ENCODE data around the gene TADA1.

Gene TADA1

DNA sequence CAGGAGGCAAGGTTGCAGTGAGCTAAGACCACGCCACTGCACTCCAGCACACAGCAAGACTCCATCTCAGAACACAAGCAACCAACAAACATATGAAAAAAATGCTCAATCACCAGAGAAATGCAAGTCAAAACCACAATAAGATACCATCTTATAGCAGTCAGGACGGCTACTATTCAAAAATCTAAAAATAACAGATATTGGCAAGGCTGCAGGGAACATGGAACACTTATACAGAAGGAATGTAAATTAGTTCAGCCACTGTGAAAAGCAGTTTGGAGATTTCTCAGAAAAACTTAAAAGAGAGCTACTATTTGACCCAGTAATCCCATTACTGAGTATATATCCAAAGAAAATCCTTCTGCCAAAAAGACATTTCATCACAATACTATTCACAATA, 64.4 kb downstream of the TADA1 start:
- no peak for DNase-seq
- no peak for TF ChIP-seq POLR2A (IDR thresholded peaks at IDR 0.05; ENCODE audit: low read length)
- TF ChIP-seq GATA1 (IDR thresholded peaks at IDR 0.05; ENCODE audit: low read depth, low read length): no peak

DNA sequence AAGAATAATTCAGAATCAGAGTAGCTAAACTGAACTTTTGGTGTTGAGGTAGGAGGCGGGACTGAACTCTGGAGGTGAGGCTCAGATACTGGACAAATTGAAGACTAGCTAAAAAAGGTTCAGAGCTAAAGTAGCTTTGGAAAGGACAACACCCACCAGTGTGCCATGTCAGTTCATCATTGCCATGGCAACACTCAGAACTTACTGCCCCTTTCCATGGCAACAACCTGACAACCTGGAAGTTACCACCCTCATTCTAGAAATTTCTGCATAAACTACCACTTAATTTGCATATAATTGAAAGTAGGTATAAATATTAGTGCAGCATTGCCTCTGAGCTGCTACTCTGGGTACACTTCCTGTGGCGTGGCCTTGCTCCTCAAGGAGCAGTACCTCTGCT, 67.1 kb downstream of the TADA1 start:
- TF ChIP-seq POLR2A (IDR thresholded peaks at IDR 0.05; ENCODE audit: low read length): no peak
- no peak for TF ChIP-seq GATA1 (IDR thresholded peaks at IDR 0.05; ENCODE audit: low read depth, low read length)
- no peak for DNase-seq

Measured in erythroblast (primary cell).